CD14-positive monocyte (primary cell): ENCODE measurements around the gene ZSCAN25. TPM values are rescaled to one million over a fixed set of nuclear protein-coding genes. Genes with fewer than 3 reads are reported as not detected.

Experiments
- DNase-seq, 3 donors: peaks; one replicate each; pipeline ENCODE4 v3.0.0-alpha.2; 2011 to 2022
- H2AFZ ChIP-seq: 2 replicates; pipeline ENCODE4 v1.6.0; 2012; ENCODE audit warnings: mild to moderate bottlenecking, low read depth, low read length, inconsistent platforms; ENCODE audit not compliant: insufficient read depth, poor library complexity, severe bottlenecking
- H3K27ac ChIP-seq, 2 donors: 1 replicate in 1 of 2; 2 replicates in 1 of 2; pipeline ENCODE4 v1.5.1; 2012 to 2013; ENCODE audit warnings: low read length in 2 of 2, control low read depth in 1 of 2, inconsistent platforms in 1 of 2, low read depth in 1 of 2, mild to moderate bottlenecking in 1 of 2
- H3K27me3 ChIP-seq, 2 donors: one replicate each; pipeline versions ENCODE4 v1.6.0 to v1.6.1; 2011 to 2013; ENCODE audit warnings: low read length in 2 of 2; ENCODE audit not compliant: control insufficient read depth in 2 of 2, insufficient read depth in 2 of 2
- H3K36me3 ChIP-seq, 2 donors: replicated peaks in 1 of 2; 1 replicate in 1 of 2; 2 replicates in 1 of 2; pipeline versions ENCODE4 v1.5.1 to v1.6.1; 2012 to 2013; ENCODE audit warnings: low read length in 2 of 2, control low read depth in 1 of 2, inconsistent platforms in 1 of 2, mild to moderate bottlenecking in 1 of 2; ENCODE audit not compliant: insufficient read depth in 2 of 2, control insufficient read depth in 1 of 2
- H3K4me1 ChIP-seq, 2 donors: 1 replicate in 1 of 2; 2 replicates in 1 of 2; pipeline versions ENCODE4 v1.5.1 to v1.6.1; 2012 to 2013; ENCODE audit warnings: low read length in 2 of 2, control low read depth in 1 of 2, inconsistent platforms in 1 of 2, mild to moderate bottlenecking in 1 of 2, moderate library complexity in 1 of 2; ENCODE audit not compliant: insufficient read depth in 2 of 2, control insufficient read depth in 1 of 2
- H3K4me2 ChIP-seq: replicated peaks from 2 replicates; pipeline ENCODE3; 2012; ENCODE audit warnings: low read length, moderate library complexity, mild to moderate bottlenecking; ENCODE audit not compliant: poor library complexity, severe bottlenecking; ENCODE audit errors: extremely low read depth
- H3K4me3 ChIP-seq, 3 experiments: fragments of 200-600 bp in 1 of 3; sonication (generic) in 1 of 3; replicated peaks in 1 of 3; 1 replicate in 2 of 3; 2 replicates in 1 of 3; pipeline ENCODE4 v1.5.1; 2011 to 2013; ENCODE audit warnings: low read length in 3 of 3, mild to moderate bottlenecking in 3 of 3, control low read depth in 2 of 3, low read depth in 2 of 3, inconsistent platforms in 1 of 3, moderate library complexity in 1 of 3
- H3K79me2 ChIP-seq: 2 replicates; pipeline ENCODE4 v1.6.0; 2012; ENCODE audit warnings: mild to moderate bottlenecking, control low read depth, inconsistent platforms, low read length, moderate library complexity; ENCODE audit not compliant: insufficient read depth
- H3K9ac ChIP-seq: 2 replicates; pipeline ENCODE4 v1.6.0; 2017; ENCODE audit warnings: low read length, mild to moderate bottlenecking; ENCODE audit not compliant: insufficient read depth, poor library complexity, severe bottlenecking
- H3K9me3 ChIP-seq, 2 donors: replicated peaks in 1 of 2; 1 replicate in 1 of 2; 2 replicates in 1 of 2; pipeline versions ENCODE4 v1.5.1 to v1.6.1; 2012 to 2013; ENCODE audit warnings: low read length in 2 of 2, control low read depth in 1 of 2; ENCODE audit not compliant: control insufficient read depth in 1 of 2, insufficient read depth in 1 of 2
- H4K20me1 ChIP-seq: 2 replicates; pipeline ENCODE4 v1.6.0; 2012; ENCODE audit warnings: mild to moderate bottlenecking, low read length, control low read depth, moderate library complexity; ENCODE audit not compliant: insufficient read depth
- H3K27ac Mint-ChIP-seq, 7 donors: one replicate each; pipeline ENCODE4 v1.8.0; 2020; ENCODE audit warnings: mild to moderate bottlenecking in 7 of 7, mixed read lengths in 7 of 7, moderate library complexity in 6 of 7, inconsistent platforms in 2 of 7
- H3K27me3 Mint-ChIP-seq, 3 donors: one replicate each; pipeline ENCODE4 v1.8.0; 2021 to 2022; ENCODE audit warnings: low read depth in 3 of 3, mild to moderate bottlenecking in 3 of 3, mixed read lengths in 3 of 3, moderate library complexity in 3 of 3, inconsistent platforms in 1 of 3
- H3K36me3 Mint-ChIP-seq, 2 donors: one replicate each; pipeline ENCODE4 v1.8.0; 2020; ENCODE audit warnings: mixed read lengths in 2 of 2, inconsistent platforms in 1 of 2, mild to moderate bottlenecking in 1 of 2
- H3K4me1 Mint-ChIP-seq: one replicate; pipeline ENCODE4 v1.8.0; 2020; ENCODE audit warnings: mild to moderate bottlenecking, mixed read lengths
- H3K4me3 Mint-ChIP-seq, 2 donors: one replicate each; pipeline ENCODE4 v1.8.0; 2020; ENCODE audit warnings: mild to moderate bottlenecking in 2 of 2, mixed read lengths in 2 of 2, moderate library complexity in 1 of 2
- H3K9me3 Mint-ChIP-seq, 7 donors: one replicate each; pipeline ENCODE4 v1.8.0; 2020 to 2022; ENCODE audit warnings: mixed read lengths in 7 of 7, mild to moderate bottlenecking in 6 of 7, moderate library complexity in 6 of 7, inconsistent platforms in 2 of 7
- WGBS: methylation state at CpG from one replicate; pipeline ENCODE4 v1.1.5; 2013; ENCODE audit warnings: missing lambda C conversion rate; ENCODE audit not compliant: insufficient coverage; 5-methylcytosine and 5-hydroxymethylcytosine counted together
- intact Hi-C, 2 donors: fragments of 100-400 bp; cut with micrococcal nuclease; formaldehyde crosslinking; loops; one replicate each; pipeline versions ENCODE4 v1.15.0 to v1.15.1; 2023
- polyA plus RNA-seq, 3 donors: library from polyadenylated mRNA; depleted of rRNA in 1 of 3; unstranded in 2 of 3; stranded (reverse) in 1 of 3; fragments of 300-500 nt in 2 of 3; fragments of >200 nt in 1 of 3; fragmentation: Illumina TruSeq in 2 of 3; gene quantifications; 1 replicate in 2 of 3; 2 replicates in 1 of 3; pipeline ENCODE4 v1.2.3, GENCODE V29; 2012 to 2021
- TF ChIP-seq, protein P1 (sequence below): fragments of 200-600 bp; IDR thresholded peaks from one replicate; pipeline ENCODE4 v1.8.0; 2022; ENCODE audit warnings: antibody characterized with exemption, mild to moderate bottlenecking

ZSCAN25 gene
- polyA plus RNA-seq, 3 donors, result 4.3 to 7.3 (median 6.1) TPM

GRCh38 chr7:99576251-99576650, 40.5 kb upstream of the ZSCAN25 start:
- WGBS, result no CpG with 5 or more reads among the region's 3 CpGs
- H3K27ac Mint-ChIP-seq, result no peak overlapping the region
- Histone ChIP-seq H3K4me2 (no peak overlapping the region), H3K27me3 (peaks cover 16 to 20% of the 10 kb centered on the region in 2 donors), H3K4me1 (peaks cover 13% of the 10 kb centered on the region in 2 donors), H3K27ac (no peak overlapping the region), H3K4me3 (no peak overlapping the region), H4K20me1 (no peaks in the 10 kb centered on the region), H3K9ac (no peak overlapping the region), H3K36me3 (peaks cover 19 to 28% of the 10 kb centered on the region in 2 donors), H2AFZ (no peak overlapping the region), H3K79me2 (no peaks in the 10 kb centered on the region), H3K9me3 (no peaks in the 10 kb centered on the region)
- H3K36me3 Mint-ChIP-seq, result peaks cover 27 to 28% of the 10 kb centered on the region in 2 donors
- DNase-seq, result no peak
- H3K4me1 Mint-ChIP-seq, result peaks cover 18% of the 10 kb centered on the region
- peaks cover 0 to 4% (median 0%) of the 10 kb centered on the region in 7 donors for H3K9me3 Mint-ChIP-seq
- H3K4me3 Mint-ChIP-seq, result no peak overlapping the region
- H3K27me3 Mint-ChIP-seq, result peaks cover 17 to 23% (median 20%) of the 10 kb centered on the region in 3 donors
- TF ChIP-seq, protein P1, sequence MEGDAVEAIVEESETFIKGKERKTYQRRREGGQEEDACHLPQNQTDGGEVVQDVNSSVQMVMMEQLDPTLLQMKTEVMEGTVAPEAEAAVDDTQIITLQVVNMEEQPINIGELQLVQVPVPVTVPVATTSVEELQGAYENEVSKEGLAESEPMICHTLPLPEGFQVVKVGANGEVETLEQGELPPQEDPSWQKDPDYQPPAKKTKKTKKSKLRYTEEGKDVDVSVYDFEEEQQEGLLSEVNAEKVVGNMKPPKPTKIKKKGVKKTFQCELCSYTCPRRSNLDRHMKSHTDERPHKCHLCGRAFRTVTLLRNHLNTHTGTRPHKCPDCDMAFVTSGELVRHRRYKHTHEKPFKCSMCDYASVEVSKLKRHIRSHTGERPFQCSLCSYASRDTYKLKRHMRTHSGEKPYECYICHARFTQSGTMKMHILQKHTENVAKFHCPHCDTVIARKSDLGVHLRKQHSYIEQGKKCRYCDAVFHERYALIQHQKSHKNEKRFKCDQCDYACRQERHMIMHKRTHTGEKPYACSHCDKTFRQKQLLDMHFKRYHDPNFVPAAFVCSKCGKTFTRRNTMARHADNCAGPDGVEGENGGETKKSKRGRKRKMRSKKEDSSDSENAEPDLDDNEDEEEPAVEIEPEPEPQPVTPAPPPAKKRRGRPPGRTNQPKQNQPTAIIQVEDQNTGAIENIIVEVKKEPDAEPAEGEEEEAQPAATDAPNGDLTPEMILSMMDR, result no peak
- intact Hi-C loops, result no loop called here

DNA sequence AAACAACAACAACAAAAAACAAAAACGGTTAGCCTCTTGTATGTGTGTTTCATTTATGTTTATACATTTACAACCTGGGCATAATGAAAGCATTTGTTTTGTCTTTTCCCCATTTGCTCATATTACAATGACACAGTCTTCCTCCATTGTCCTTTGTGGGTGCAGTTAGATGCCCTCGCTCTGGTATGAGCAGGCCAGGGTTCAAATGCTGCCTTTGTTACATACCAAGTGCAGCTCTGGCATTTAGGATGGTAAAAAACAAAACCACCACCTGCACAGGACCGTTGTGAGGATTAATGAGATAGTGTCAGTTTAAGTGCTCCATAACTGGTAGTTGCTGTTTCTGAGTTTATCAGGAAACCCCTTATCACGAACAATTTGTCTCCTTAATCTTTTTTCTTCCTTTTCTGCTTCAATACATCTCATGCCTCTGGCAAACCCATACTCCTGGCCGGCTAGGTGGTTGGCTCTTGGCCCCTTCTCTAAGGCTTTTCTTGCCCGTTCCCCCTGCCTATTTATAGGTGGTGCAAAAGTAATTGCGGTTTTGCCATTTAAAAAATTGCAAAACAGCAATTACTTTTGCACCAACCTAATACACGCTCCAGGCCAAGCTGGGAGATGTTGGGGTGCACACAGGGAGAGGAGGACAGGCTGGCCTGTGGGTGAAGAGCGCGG, 37.3 kb upstream of the ZSCAN25 start:
- H3K27ac Mint-ChIP-seq, result no peak overlapping the region
- H3K4me3 Mint-ChIP-seq, result peak overlapping the region in 1 of 2 donors; percentile 87
- Histone ChIP-seq H3K79me2 (no peaks in the 10 kb centered on the region), H3K36me3 (no peaks in the 10 kb centered on the region), H3K9ac (peak overlapping the region; percentile 64), H3K4me1 (peaks cover 13% of the 10 kb centered on the region in 2 donors), H3K27me3 (peaks cover 24 to 29% of the 10 kb centered on the region in 2 donors), H3K4me3 (peak overlapping the region in 2 of 3 experiments; percentile 17 to 68), H3K4me2 (peak overlapping the region; percentile 76), H4K20me1 (no peaks in the 10 kb centered on the region), H2AFZ (peak overlapping the region; percentile 67), H3K9me3 (no peaks in the 10 kb centered on the region), H3K27ac (no peak overlapping the region)
- H3K36me3 Mint-ChIP-seq, result no peaks in the 10 kb centered on the region
- H3K4me1 Mint-ChIP-seq, result peaks cover 18% of the 10 kb centered on the region
- DNase-seq, result no peak
- intact Hi-C loops, result no loop called here
- TF ChIP-seq, protein P1, result no peak
- H3K27me3 Mint-ChIP-seq, result peaks cover 21 to 41% (median 24%) of the 10 kb centered on the region in 3 donors
- 56% methylated on average over 3 of the region's 10 CpGs for WGBS
- H3K9me3 Mint-ChIP-seq, result peaks cover 0 to 4% (median 0%) of the 10 kb centered on the region in 7 donors
